ENCODE results near the gene CTU2.

DNA sequence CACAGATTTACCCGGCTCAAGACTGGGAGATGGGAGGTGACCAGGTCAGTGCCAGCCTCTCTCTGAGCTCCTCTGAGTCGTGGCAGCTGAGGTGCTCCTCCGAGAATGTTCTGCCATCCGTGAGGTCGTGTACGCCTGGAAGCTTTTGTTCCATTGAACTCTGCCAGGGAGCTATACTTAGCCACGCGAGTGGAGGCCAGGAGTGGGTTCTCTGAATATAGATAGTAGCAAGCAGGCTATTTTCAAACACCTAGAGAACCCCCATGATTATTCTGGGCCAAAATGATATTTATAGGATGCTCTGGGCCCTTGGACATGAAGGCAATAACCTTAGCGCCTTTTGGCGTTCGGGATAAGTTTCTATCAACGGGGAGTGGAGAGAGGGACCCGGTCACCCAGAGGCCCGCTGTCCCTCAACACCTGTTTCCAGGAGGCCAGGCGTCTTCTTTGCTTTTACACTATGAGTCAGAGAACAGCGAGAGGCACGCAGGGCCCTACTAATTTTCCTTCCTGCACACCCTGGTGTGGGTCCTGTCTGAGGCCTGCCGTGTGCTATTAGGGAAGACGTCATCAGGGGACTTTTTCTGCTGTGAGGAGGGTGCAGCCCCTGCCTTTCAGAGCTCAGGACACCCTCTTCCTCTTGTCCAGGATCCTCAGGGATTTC is 32.5 kb upstream of the CTU2 start:
- no peak for TF ChIP-seq CTCF (IDR thresholded peaks at IDR 0.05)
- TF ChIP-seq POLR2A (IDR thresholded peaks at IDR 0.05): no peak
